Neural progenitor cell (in vitro differentiated cells): Measurements from ENCODE around the gene HIBADH. TPM values are rescaled to one million over a fixed set of nuclear protein-coding genes. Genes with fewer than 3 reads are reported as not detected.
A peak's percentile ranks its signal among the peaks of the same experiment; 100 is the strongest.

Experiments
- DNase-seq: peaks from one replicate; pipeline ENCODE4 v3.0.0-alpha.2; 2016; ENCODE audit warnings: low spot score
- H2AFZ ChIP-seq: fragments of 200-600 bp; sonication (generic); replicated peaks from 2 replicates; pipeline ENCODE4 v1.6.1; 2016; ENCODE audit warnings: antibody characterized with exemption
- H3F3A ChIP-seq: fragments of 200-600 bp; sonication (generic); 2 replicates; pipeline ENCODE4 v1.6.1; 2016; ENCODE audit warnings: antibody characterized with exemption, low read depth
- H3K27ac ChIP-seq: fragments of 200-600 bp; sonication (generic); 2 replicates; pipeline ENCODE4 v1.5.1; 2016; ENCODE audit warnings: mild to moderate bottlenecking
- H3K27me3 ChIP-seq: fragments of 200-600 bp; sonication (generic); 2 replicates; pipeline ENCODE4 v1.6.1; 2016; ENCODE audit warnings: mild to moderate bottlenecking, moderate library complexity
- H3K36me3 ChIP-seq: fragments of 200-600 bp; sonication (generic); 2 replicates; pipeline ENCODE4 v1.5.1; 2016
- H3K4me1 ChIP-seq: fragments of 200-600 bp; sonication (generic); 2 replicates; pipeline ENCODE4 v1.6.1; 2016; ENCODE audit warnings: mixed run types
- H3K4me2 ChIP-seq: fragments of 200-600 bp; sonication (generic); 2 replicates; pipeline ENCODE4 v1.6.1; 2016
- H3K4me3 ChIP-seq: fragments of 200-600 bp; sonication (generic); 2 replicates; pipeline ENCODE4 v1.5.1; 2016
- H3K79me2 ChIP-seq: fragments of 200-600 bp; sonication (generic); 2 replicates; pipeline ENCODE4 v1.6.1; 2016; ENCODE audit warnings: low read depth
- H3K9ac ChIP-seq: fragments of 200-600 bp; sonication (generic); 2 replicates; pipeline ENCODE4 v1.6.1; 2016
- H3K9me3 ChIP-seq: fragments of 200-600 bp; sonication (generic); 2 replicates; pipeline ENCODE4 v1.5.1; 2016; ENCODE audit warnings: low read depth
- H4K20me1 ChIP-seq: fragments of 200-600 bp; sonication (generic); 2 replicates; pipeline ENCODE4 v1.6.1; 2016; ENCODE audit warnings: low read depth
- H3K27ac Mint-ChIP-seq: 3 replicates; pipeline ENCODE4 v1.8.0; 2021; ENCODE audit warnings: mixed read lengths
- H3K27me3 Mint-ChIP-seq: 2 replicates; pipeline ENCODE4 v1.8.0; 2022; ENCODE audit warnings: low read depth, mild to moderate bottlenecking, inconsistent platforms, moderate library complexity, mixed read lengths; ENCODE audit not compliant: insufficient read depth
- H3K36me3 Mint-ChIP-seq: 3 replicates; pipeline ENCODE4 v1.8.0; 2021; ENCODE audit warnings: mixed read lengths
- H3K4me1 Mint-ChIP-seq: 3 replicates; pipeline ENCODE4 v1.8.0; 2021; ENCODE audit warnings: mixed read lengths
- H3K4me3 Mint-ChIP-seq: 3 replicates; pipeline ENCODE4 v1.8.0; 2021; ENCODE audit warnings: mild to moderate bottlenecking, moderate library complexity, mixed read lengths
- H3K9me3 Mint-ChIP-seq: 3 replicates; pipeline ENCODE4 v1.8.0; 2020; ENCODE audit warnings: mixed read lengths
- EZH2 ChIP-seq: fragments of 200-600 bp; sonication (generic); IDR thresholded peaks from 2 replicates; pipeline ENCODE4 v1.6.1; 2017; ENCODE audit warnings: antibody characterized with exemption, mild to moderate bottlenecking, moderate library complexity
- EZH2phosphoT487 ChIP-seq: fragments of 200-600 bp; sonication (generic); IDR thresholded peaks from 2 replicates; pipeline ENCODE4 v1.6.1; 2017; ENCODE audit warnings: antibody characterized with exemption
- total RNA-seq: library from RNA; depleted of rRNA; stranded (reverse); fragments of >200 nt; gene quantifications from 2 replicates; pipeline ENCODE4 v1.2.3, GENCODE V29; 2015; ENCODE audit warnings: low replicate concordance
- TF ChIP-seq, protein P1 (sequence below): fragments of 200-600 bp; sonication (generic); IDR thresholded peaks from 2 replicates; pipeline ENCODE4 v1.5.1; 2017; ENCODE audit warnings: antibody characterized with exemption, mild to moderate bottlenecking

Gene HIBADH
- total RNA-seq, 1 donor from 2014 or later: 88.6 TPM

DNA sequence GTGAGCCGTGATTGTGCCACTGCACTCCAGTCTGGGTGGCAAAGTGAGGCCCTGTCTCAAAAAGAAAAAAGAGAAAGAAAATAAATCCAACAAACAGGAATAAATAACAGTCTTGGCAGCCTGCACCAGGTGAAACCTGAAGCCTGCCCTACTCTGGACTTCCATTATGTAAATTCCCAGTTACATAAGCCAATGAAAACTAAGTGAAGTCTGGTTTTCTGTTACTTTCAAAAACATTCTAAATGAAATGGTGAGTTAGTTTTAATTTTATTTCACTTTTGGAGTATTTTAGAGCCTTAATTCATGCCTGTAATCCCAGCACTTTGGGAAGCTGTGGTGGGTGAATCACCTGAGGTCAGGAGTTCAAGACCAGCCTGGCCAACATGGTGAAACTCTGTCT lies 22.5 kb upstream of the HIBADH start:
- no peak overlapping the region for H3K4me3 Mint-ChIP-seq
- TF ChIP-seq, protein P1, sequence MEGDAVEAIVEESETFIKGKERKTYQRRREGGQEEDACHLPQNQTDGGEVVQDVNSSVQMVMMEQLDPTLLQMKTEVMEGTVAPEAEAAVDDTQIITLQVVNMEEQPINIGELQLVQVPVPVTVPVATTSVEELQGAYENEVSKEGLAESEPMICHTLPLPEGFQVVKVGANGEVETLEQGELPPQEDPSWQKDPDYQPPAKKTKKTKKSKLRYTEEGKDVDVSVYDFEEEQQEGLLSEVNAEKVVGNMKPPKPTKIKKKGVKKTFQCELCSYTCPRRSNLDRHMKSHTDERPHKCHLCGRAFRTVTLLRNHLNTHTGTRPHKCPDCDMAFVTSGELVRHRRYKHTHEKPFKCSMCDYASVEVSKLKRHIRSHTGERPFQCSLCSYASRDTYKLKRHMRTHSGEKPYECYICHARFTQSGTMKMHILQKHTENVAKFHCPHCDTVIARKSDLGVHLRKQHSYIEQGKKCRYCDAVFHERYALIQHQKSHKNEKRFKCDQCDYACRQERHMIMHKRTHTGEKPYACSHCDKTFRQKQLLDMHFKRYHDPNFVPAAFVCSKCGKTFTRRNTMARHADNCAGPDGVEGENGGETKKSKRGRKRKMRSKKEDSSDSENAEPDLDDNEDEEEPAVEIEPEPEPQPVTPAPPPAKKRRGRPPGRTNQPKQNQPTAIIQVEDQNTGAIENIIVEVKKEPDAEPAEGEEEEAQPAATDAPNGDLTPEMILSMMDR: no peak
- Histone ChIP-seq H3K27ac (no peak overlapping the region), H3K79me2 (no peaks in the 10 kb centered on the region), H3K4me2 (no peak overlapping the region), H3K27me3 (no peaks in the 10 kb centered on the region), H3K9me3 (no peaks in the 10 kb centered on the region), H2AFZ (no peak overlapping the region), H4K20me1 (no peaks in the 10 kb centered on the region), H3F3A (no peaks in the 10 kb centered on the region), H3K9ac (no peak overlapping the region), H3K36me3 (no peaks in the 10 kb centered on the region), H3K4me1 (peaks cover 4% of the 10 kb centered on the region), H3K4me3 (no peak overlapping the region)
- H3K36me3 Mint-ChIP-seq: no peaks in the 10 kb centered on the region
- no peak for DNase-seq
- H3K9me3 Mint-ChIP-seq: peaks cover 3% of the 10 kb centered on the region
- H3K4me1 Mint-ChIP-seq: no peaks in the 10 kb centered on the region
- H3K27me3 Mint-ChIP-seq: no peaks in the 10 kb centered on the region
- H3K27ac Mint-ChIP-seq: no peak overlapping the region

DNA sequence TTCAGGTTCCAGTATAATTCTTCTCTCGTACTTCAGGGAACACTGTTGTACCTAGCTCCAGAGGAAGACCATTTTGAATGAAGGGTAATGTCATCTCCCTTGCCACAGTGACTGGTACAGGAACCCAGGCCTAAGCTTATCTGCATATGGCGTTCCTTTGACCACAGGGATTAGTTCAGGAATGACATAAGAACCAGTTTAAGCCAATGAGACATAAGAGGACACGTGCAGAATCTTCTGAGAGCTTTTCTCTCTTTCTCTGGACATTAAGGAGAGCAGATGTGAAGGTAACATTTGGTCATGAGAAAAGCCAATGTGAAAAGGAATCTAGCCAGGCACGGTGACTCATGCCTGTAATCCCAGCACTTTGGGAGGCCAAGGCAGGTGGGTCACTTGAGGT lies 21.8 kb upstream of the HIBADH start:
- TF ChIP-seq EZH2 (no peak), EZH2phosphoT487 (no peak)
- TF ChIP-seq, protein P1: no peak
- peak overlapping the region; percentile 37 for H3K27ac Mint-ChIP-seq
- Histone ChIP-seq H3K79me2 (no peaks in the 10 kb centered on the region), H3K4me3 (no peak overlapping the region), H3K9ac (no peak overlapping the region), H3F3A (no peaks in the 10 kb centered on the region), H4K20me1 (no peaks in the 10 kb centered on the region), H3K27me3 (no peaks in the 10 kb centered on the region), H3K9me3 (no peaks in the 10 kb centered on the region), H3K27ac (no peak overlapping the region), H3K4me2 (no peak overlapping the region), H3K36me3 (no peaks in the 10 kb centered on the region), H2AFZ (no peak overlapping the region), H3K4me1 (no peaks in the 10 kb centered on the region)
- H3K9me3 Mint-ChIP-seq: peaks cover 3% of the 10 kb centered on the region
- no peaks in the 10 kb centered on the region for H3K36me3 Mint-ChIP-seq
- no peak for DNase-seq
- no peak overlapping the region for H3K4me3 Mint-ChIP-seq
- no peaks in the 10 kb centered on the region for H3K4me1 Mint-ChIP-seq
- no peaks in the 10 kb centered on the region for H3K27me3 Mint-ChIP-seq

DNA sequence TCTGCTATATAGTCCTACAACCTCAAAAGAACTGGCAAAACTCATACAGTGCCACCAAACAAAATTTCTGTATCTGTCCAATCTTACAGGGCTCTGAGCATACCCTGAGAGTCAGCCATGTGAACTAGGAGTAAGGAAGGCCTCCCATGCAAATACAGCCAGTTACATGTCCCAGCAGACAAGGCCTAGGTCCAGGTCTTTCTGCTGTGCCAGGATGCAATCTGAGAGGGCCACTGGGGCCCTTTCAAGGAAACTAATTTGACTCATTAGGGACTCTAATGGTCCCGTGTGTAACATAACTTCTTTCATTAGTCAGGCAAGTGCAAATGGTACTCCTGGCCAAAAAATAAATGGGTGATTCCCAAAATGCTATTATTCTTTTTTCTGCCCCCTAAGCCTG lies 17.9 kb upstream of the HIBADH start:
- Histone ChIP-seq H3K79me2 (no peaks in the 10 kb centered on the region), H3K4me1 (no peaks in the 10 kb centered on the region), H3K27ac (no peak overlapping the region), H4K20me1 (no peaks in the 10 kb centered on the region), H3K9ac (no peak overlapping the region), H3K4me3 (no peak overlapping the region), H3K36me3 (no peaks in the 10 kb centered on the region), H3K4me2 (no peak overlapping the region), H3K27me3 (no peaks in the 10 kb centered on the region), H2AFZ (no peak overlapping the region), H3F3A (no peaks in the 10 kb centered on the region), H3K9me3 (no peaks in the 10 kb centered on the region)
- TF ChIP-seq, protein P1: no peak
- TF ChIP-seq EZH2phosphoT487 (no peak), EZH2 (no peak)
- Mint-ChIP-seq H3K27me3 (no peaks in the 10 kb centered on the region), H3K4me1 (no peaks in the 10 kb centered on the region), H3K36me3 (no peaks in the 10 kb centered on the region), H3K9me3 (no peaks in the 10 kb centered on the region), H3K27ac (no peak overlapping the region), H3K4me3 (no peak overlapping the region)
- DNase-seq: no peak
